Upper lobe of left lung (tissue), 6 donors: Measurements from ENCODE around the gene CSNK1G2. TPM values are rescaled to one million over a fixed set of nuclear protein-coding genes. Genes with fewer than 3 reads are reported as not detected.

Experiments
- ATAC-seq, 2 donors: fragments of 200-7000 bp; cut with Tn5 transposase; one replicate each; pipeline ENCODE4 v1.9.1; 2022; ENCODE audit warnings: mild to moderate bottlenecking in 2 of 2, moderate library complexity in 2 of 2; ENCODE audit not compliant: low FRiP score in 2 of 2
- DNase-seq, 2 donors: peaks; one replicate each; pipeline ENCODE4 v3.0.0-alpha.2; 2019 to 2020
- H3K27ac ChIP-seq, 4 donors: fragments of 200-600 bp; sonication (generic); one replicate each; pipeline ENCODE4 v1.5.1; 2016 to 2019
- H3K27me3 ChIP-seq, 4 donors: fragments of 200-600 bp; sonication (generic); one replicate each; pipeline ENCODE4 v1.5.1; 2017 to 2019
- H3K36me3 ChIP-seq, 4 donors: fragments of 200-600 bp; sonication (generic); one replicate each; pipeline ENCODE4 v1.5.1; 2016 to 2019
- H3K4me1 ChIP-seq, 4 donors: fragments of 200-600 bp; sonication (generic); one replicate each; pipeline ENCODE4 v1.5.1; 2018 to 2019
- H3K4me3 ChIP-seq, 4 donors: fragments of 200-600 bp; sonication (generic); one replicate each; pipeline ENCODE4 v1.5.1; 2017 to 2019; ENCODE audit warnings: mild to moderate bottlenecking in 2 of 4, moderate library complexity in 1 of 4
- H3K9me3 ChIP-seq, 4 donors: fragments of 200-600 bp; sonication (generic); one replicate each; pipeline ENCODE4 v1.5.1; 2018 to 2019
- EP300 ChIP-seq, 4 donors: sonication (generic); formaldehyde crosslinking; IDR thresholded peaks; one replicate each; pipeline ENCODE4 v1.5.1; 2017; ENCODE audit warnings: antibody characterized with exemption in 4 of 4, control low read depth in 2 of 4
- POLR2A ChIP-seq, 4 donors: fragments of 450-650 bp; IDR thresholded peaks; one replicate each; pipeline ENCODE4 v1.5.1; 2016 to 2017; ENCODE audit warnings: antibody characterized with exemption in 4 of 4, mild to moderate bottlenecking in 2 of 4
- POLR2AphosphoS5 ChIP-seq, 2 donors: sonication (generic); formaldehyde crosslinking; IDR thresholded peaks; one replicate each; pipeline ENCODE4 v1.5.1; 2017; ENCODE audit warnings: antibody characterized with exemption in 2 of 2
- WGBS, 2 donors: methylation state at CpG; one replicate each; pipeline ENCODE4 v1.1.5; 2017 to 2018; 5-methylcytosine and 5-hydroxymethylcytosine counted together
- total RNA-seq, 6 donors: library from RNA; depleted of rRNA in 4 of 6; stranded (reverse); fragments of >200 nt in 4 of 6; gene quantifications; one replicate each; pipeline versions ENCODE4 v1.1.0 to v1.2.1, GENCODE V29; 2016 to 2021
- TF ChIP-seq, protein P1 (sequence below), 6 experiments: fragments of 450-650 bp in 4 of 6; fragments of 200-600 bp in 2 of 6; sonication (generic) in 2 of 6; IDR thresholded peaks; one replicate each; pipeline ENCODE4 v1.5.1; 2016 to 2019; ENCODE audit warnings: antibody characterized with exemption in 6 of 6
- donor health status: DM: no; HTN: no; CAD: no; lungs with moderate emphysema.
- donor health status: DM: no; HTN: yes; CAD: no; lungs with severe emphysema.

Gene CSNK1G2
- total RNA-seq, 6 donors from 2014 or later = 49.9 to 176 (median 75.4) TPM

DNA sequence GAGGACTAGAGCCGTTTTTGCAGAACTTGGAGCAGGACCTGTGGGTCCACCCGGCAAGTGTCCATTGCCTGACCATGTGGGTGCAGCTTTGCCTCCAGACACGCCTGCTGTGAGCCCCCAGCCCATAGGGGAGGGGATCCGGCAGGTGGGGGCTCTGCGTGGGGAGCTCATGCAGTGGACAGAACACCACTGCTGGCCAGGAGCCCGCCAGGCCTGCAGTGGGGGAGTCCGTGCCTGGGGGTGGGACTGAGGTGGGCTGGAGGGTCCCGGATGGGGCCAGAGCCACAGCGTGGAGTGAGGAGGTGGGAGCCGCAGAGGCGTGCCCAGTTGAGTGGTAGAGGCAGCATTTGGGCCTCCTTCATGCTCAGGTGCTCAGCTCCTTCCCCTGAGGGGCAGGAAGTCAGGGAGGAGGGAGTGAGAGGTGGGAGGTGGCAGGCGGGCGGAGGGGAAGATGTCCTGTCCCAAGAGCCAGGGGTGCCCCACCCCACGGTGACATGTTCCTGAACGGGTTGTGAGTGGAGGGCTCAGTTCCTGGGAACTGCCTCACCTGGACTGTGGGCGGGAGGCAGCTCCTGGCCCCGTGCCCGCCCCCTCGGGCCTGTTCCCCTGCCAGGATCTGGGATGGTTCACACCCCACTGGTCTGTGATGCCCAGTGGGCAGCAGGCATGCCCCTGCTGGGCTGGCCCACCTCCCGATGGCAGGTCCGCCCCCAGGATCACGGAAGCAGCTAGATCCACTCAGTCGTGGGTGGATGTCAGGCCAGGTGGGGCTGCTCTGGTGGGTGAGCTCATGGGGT, 27.0 kb upstream of the CSNK1G2 start:
- WGBS, 2 donors = 91 to 93% methylated on average over 8 to 21 of the region's 23 CpGs
- no peaks in the 10 kb centered on the region for H3K9me3 ChIP-seq
- H3K27me3 ChIP-seq = no peaks in the 10 kb centered on the region
- TF ChIP-seq, protein P1, sequence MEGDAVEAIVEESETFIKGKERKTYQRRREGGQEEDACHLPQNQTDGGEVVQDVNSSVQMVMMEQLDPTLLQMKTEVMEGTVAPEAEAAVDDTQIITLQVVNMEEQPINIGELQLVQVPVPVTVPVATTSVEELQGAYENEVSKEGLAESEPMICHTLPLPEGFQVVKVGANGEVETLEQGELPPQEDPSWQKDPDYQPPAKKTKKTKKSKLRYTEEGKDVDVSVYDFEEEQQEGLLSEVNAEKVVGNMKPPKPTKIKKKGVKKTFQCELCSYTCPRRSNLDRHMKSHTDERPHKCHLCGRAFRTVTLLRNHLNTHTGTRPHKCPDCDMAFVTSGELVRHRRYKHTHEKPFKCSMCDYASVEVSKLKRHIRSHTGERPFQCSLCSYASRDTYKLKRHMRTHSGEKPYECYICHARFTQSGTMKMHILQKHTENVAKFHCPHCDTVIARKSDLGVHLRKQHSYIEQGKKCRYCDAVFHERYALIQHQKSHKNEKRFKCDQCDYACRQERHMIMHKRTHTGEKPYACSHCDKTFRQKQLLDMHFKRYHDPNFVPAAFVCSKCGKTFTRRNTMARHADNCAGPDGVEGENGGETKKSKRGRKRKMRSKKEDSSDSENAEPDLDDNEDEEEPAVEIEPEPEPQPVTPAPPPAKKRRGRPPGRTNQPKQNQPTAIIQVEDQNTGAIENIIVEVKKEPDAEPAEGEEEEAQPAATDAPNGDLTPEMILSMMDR (IDR thresholded peaks at IDR 0.05) = no peak
- TF ChIP-seq EP300 (IDR thresholded peaks at IDR 0.05) = no peak
- H3K4me1 ChIP-seq = peaks cover 13 to 19% (median 14%) of the 10 kb centered on the region in 4 donors
- H3K4me3 ChIP-seq = no peak overlapping the region
- ATAC-seq (no peak), DNase-seq (peak in 1 of 2 donors; percentile 71)
- H3K27ac ChIP-seq = no peak overlapping the region
- peaks cover 15 to 50% (median 42%) of the 10 kb centered on the region in 4 donors for H3K36me3 ChIP-seq

DNA sequence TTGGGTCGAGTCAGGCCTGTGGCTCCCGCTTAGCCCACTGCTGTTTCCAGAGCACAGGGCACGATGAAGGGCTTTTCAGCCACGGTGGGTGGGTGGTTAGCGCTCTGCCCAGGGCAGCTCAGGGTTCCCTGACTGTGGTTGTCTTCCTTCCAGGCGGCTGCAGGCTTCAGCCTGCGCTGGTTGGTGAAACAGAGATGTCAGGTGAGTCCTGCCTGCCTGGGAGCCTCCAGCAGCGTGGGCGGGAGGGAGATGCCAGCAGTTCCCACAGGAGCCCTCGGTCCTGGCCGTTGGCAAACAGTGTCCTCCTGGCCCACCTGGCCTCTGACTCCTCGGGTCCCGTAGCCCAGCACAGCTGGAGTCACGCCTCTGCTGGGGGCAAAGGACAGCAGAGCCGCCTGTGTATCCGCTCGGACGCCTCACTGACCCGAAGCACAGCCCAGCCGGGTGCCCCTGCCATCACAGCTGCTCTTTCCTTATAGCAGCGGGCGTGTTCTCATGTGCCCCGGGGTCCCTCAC, 26.1 kb upstream of the CSNK1G2 start:
- Histone ChIP-seq H3K27me3 (no peaks in the 10 kb centered on the region), H3K4me1 (peaks cover 4 to 10% (median 5%) of the 10 kb centered on the region in 4 donors), H3K27ac (no peak overlapping the region), H3K4me3 (no peak overlapping the region), H3K9me3 (no peaks in the 10 kb centered on the region), H3K36me3 (peaks cover 17 to 57% (median 50%) of the 10 kb centered on the region in 4 donors)
- TF ChIP-seq, protein P1 (IDR thresholded peaks at IDR 0.05) = no peak
- no peak for TF ChIP-seq POLR2A (IDR thresholded peaks at IDR 0.05)
- TF ChIP-seq POLR2AphosphoS5 (IDR thresholded peaks at IDR 0.05) = no peak
- no peak for TF ChIP-seq EP300 (IDR thresholded peaks at IDR 0.05)
- 85 to 95% methylated on average over 4 to 23 of the region's 23 CpGs for WGBS, 2 donors
- ATAC-seq = no peak
- DNase-seq = no peak

DNA sequence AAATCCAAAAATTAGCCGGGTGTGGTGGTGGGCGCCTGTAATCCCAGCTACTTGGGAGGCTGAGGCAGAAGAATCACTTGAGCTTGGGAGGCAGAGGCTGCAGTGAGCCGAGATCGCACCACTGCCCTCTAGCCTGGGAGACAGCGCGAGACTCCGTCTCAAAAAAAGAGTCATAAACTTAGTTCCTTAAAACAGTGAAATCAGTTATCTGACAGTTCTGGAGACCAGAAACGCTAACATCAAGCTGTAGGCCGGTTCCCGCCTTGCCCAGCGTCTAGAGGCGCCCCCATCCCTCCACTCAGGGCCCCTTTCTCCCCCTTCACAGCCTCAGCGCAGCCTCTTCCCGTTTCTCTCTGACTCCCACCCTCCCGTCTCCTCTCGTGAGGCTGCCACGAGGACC, 23.8 kb upstream of the CSNK1G2 start:
- 79 to 85% methylated on average over 17 of the region's 17 CpGs for WGBS, 2 donors
- ATAC-seq = no peak
- no peak for DNase-seq
- no peaks in the 10 kb centered on the region for H3K27me3 ChIP-seq
- H3K4me3 ChIP-seq = no peak overlapping the region
- H3K36me3 ChIP-seq = peaks cover 21 to 74% (median 64%) of the 10 kb centered on the region in 4 donors
- H3K9me3 ChIP-seq = no peaks in the 10 kb centered on the region
- TF ChIP-seq, protein P1 (IDR thresholded peaks at IDR 0.05) = no peak
- TF ChIP-seq EP300 (IDR thresholded peaks at IDR 0.05) (no peak), POLR2AphosphoS5 (IDR thresholded peaks at IDR 0.05) (no peak)
- H3K4me1 ChIP-seq = no peaks in the 10 kb centered on the region
- no peak overlapping the region for H3K27ac ChIP-seq

DNA sequence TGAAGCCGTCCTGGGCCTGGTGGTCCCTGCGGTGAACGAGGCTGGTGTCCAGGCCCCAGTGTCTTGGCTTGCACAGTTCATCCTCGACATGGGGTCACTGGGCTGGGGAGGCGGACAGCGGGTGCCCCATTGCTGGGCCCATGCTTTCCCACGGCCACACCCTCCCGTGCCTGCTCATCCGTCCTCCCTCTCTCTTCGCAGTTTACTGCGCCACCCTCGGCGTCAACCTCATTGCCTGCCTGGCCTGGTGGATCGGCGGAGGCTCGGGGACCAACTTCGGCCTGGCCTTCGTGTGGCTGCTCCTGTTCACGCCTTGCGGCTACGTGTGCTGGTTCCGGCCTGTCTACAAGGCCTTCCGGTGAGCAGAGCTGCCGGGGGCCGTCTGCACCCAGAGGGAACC, 23.0 kb upstream of the CSNK1G2 start:
- DNase-seq = peak in 1 of 2 donors; percentile 77
- WGBS, 2 donors = 95 to 96% methylated on average over 22 to 25 of the region's 25 CpGs
- no peak for ATAC-seq

More for the DNA sequence above, 23.0 kb upstream of the CSNK1G2 start:
- Histone ChIP-seq H3K27me3 (no peaks in the 10 kb centered on the region), H3K9me3 (no peaks in the 10 kb centered on the region), H3K4me3 (no peak overlapping the region), H3K4me1 (no peaks in the 10 kb centered on the region), H3K27ac (no peak overlapping the region), H3K36me3 (peaks cover 14 to 72% (median 60%) of the 10 kb centered on the region in 4 donors)
- TF ChIP-seq EP300 (IDR thresholded peaks at IDR 0.05) (no peak), POLR2AphosphoS5 (IDR thresholded peaks at IDR 0.05) (no peak), POLR2A (IDR thresholded peaks at IDR 0.05) (no peak)
- TF ChIP-seq, protein P1 (IDR thresholded peaks at IDR 0.05) = no peak
